ENCODE data around the gene TEAD3.
"Not testable (repeated sequence)": the region's sequence is repeated elsewhere in the genome, so short reads cannot be mapped to it uniquely, and the experiment has no call there.

The TEAD3 gene

DNA sequence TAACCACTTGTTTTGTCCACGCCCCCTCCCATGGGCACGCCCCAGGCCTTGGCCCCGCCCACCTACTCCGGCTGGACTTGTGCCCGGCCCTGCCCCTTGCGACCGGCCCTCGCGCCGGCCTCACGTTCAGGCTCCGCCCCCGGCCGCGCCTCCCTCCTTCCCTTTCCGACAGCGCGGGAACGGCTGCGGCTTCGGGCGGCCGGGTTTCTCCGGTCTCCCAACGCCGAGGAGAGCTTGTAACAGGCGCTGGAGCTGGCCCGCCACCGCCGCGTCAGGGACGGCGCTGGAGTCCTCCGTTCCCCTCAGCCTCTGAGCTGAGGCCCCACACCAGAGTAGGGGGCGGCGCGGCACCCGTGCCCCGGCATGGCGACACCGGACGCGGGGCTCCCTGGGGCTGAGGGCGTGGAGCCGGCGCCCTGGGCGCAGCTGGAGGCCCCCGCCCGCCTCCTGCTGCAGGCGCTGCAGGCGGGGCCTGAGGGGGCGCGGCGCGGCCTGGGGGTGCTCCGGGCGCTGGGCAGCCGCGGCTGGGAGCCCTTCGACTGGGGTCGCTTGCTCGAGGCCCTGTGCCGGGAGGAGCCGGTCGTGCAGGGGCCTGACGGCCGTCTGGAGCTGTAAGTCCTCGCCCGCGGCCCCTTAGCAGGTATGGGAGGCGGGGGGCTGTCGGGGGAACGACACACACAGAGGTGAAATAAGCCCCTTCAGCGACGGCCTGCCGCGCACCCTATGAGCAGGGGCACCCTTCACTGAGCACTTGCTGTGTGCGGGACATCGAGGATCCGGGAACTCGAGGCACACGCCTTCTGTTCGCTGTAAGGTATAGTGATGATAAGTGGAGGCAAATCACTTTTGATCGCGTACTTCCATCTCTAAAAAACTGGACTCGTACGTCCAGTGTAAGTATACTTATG lies 44.4 kb downstream of the TEAD3 start, which contains the start of gene FANCE:
TSS of gene FANCE (plus strand) at position 156 of the 908 bp plus-strand sequence. CDS start at position 364, 208 bp downstream.
- FAIRE-seq (peak; percentile 78), DNase-seq (ENCODE audit: low spot score) (peak; percentile 96)

DNA sequence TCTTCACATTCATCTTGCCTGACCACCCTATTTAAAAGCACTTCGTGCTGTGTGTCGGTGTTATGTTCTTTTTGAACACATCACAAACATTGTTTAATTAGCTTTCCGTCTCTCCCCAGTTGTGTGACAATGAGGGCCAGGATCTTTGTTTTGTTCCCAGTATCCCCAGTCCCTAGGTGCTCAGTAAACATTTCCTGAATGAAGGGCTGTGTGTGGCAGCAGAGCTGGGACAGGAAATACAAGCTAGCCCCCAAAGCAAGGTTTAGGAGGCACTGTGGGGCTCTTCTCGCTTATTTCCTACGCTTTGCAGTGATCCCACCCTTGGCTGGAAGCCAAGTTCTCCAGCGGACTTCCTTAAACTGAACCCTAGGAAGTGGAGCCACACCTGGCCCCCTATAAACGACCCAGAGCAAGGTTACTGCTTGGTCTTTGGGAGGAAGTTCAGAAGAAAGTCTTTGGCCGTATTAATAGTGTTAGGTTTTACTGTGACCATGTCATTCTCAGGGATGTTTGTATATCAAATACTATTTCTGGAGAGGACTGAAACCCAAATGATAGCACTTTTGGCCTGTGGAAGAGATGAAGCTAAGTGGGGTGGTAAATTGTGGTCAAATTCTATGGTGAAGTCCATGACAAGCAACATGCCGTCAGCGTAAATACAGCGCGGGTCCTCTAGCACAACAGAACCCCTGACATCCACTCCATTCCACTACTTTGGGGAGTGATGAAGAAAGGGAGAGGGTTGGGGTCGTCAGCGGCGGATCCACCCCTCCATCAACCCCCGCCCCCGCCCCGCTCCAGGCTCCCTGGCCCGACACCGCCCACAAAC lies 45.3 kb downstream of the TEAD3 start:
- no peak for DNase-seq (ENCODE audit: low spot score)
- FAIRE-seq: no peak

DNA sequence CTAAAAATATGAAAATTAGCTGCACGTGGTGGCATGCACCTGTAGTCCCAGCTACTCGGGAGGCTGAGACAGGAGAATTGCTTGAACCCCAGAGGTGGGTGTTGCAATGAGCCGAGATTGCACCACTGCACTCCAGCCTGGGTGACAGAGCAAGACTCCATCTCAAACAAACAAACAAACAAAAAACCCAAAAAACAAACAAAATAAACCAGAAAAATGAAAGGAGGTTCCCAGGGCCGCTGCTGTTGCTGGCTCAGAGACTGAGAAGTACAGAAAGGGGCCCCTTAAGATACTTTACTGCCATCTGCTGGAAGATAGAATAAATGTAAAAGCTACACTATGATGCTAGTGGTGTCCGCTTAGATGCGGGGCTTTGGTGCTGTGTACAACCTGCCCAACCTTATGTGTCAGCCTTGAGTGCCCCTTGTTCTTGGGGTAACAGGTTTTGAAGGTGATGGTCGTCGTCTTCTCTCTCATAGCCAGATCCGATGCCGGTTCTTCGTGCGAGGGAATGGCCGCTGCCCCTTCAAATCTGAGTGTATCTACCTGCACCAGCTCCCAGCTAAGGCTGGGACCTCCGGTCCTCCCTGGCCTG lies 47.5 kb downstream of the TEAD3 start:
- FAIRE-seq (no peak), DNase-seq (ENCODE audit: low spot score) (peak; percentile 82)

DNA sequence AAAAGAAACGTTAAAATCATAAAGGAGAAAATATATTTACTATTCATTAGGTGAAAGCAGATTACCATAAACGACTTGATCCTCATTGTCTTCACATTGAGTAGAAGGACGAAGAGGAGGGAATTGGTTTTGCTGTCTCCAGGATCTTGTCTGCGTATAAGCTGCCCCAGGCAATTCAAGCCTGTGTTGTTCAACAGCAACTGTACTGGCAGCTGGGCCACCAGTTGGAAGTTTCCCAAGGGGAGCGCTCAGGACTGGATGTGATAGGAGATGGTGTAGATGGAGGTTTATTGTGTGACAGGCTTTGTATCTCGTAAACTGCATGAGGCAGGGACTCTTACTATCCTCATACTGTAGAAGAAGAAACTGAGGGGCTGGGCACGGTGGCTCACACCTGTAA lies 48.7 kb downstream of the TEAD3 start:
- DNase-seq (ENCODE audit: low spot score): no peak
- FAIRE-seq: no peak

DNA sequence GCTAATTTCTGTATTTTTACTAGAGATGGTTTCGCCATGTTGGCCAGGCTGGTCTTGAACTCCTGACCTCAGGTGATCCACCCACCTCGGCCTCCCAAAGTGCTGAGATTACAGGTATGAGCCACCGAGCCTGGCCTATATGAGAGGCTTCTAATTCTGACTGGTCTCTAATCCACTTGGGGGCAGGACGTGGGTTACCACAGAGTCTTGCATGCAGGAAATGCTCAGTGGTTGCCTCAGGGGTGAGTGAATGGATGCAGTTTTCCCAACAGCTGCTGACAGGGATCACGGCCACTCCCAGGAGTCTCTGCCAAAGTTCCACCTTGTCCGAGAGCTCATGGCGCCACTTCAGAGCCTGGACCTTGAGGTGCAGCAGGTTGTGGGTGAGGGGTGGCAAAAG lies 51.2 kb downstream of the TEAD3 start:
- no peak for DNase-seq (ENCODE audit: low spot score)
- no peak for FAIRE-seq

DNA sequence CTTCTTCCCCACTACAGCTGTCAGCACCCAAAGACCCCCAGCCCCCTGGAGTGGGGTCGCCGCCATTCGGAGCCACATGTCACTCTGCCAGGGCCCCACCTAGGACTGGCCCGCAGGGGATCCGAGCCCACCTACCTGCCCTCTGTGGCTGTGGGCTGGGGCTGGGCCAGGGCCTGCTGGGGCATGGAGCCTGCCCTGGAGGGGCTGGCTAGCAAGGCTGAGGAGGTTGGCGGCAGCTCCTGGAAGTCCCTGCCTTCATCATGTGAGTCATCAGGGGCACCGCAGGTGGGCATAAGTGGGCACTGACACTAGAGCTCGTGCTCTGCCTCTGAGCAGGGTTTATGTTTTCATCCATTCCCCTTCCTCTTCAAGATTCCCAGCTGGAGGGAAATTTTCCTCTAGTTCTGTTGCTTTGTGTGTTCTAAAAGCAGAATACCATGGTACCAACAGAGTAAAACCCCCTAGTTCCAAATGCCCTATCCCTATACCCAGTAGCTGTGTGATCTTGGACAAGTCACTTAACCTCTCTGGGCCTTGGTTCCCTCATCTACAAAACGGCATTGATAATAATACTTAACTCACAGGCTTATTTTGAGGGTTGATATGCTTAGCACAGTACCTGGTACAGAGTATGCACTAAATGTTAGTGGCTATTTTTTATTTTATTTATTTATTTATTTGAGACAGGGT lies 53.4 kb downstream of the TEAD3 start:
- FAIRE-seq (no peak), DNase-seq (ENCODE audit: low spot score) (no peak)

DNA sequence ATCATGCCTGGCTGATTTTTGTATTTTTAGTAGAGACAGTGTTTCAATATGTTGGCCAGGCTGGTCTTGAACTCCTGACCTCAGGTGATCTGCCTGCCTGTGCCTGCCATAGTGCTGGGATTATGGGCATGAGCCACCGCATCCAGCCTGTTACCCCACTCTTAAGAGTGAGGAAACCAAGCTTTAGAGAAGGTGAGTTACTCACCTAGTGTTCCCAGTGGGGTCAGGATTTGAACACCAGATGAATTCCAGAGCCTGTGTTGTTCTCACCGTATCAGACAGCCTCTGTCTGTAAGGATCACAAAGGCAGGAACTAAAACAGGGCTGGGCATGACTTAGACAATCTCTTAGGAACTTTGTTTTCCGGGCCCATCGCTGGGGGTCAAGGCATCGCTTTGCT lies 54.2 kb downstream of the TEAD3 start:
- FAIRE-seq: no peak

DNA sequence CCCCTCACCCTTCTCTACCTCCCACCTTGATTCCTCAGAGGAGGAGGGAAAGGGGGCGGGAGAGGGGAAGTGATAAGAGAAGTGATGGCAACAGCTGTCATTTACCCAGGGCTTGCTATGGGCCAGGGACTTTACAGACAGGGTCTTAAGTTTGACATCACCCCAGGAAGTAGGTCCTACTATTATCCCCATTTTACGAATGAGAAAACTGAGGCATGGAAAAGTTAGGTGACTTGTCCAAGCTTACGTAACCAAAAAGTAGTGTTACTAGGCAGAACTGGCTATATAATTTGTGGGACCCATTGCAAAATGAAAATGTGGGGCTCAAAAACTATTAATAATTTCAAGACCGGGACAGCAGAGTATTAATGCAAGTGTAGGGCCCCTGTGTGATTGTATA lies 55.2 kb downstream of the TEAD3 start:
- DNase-seq (ENCODE audit: low spot score) (no peak), FAIRE-seq (no peak)

More for the DNA sequence above, 54.2 kb downstream of the TEAD3 start:
- no peak for DNase-seq (ENCODE audit: low spot score)

DNA sequence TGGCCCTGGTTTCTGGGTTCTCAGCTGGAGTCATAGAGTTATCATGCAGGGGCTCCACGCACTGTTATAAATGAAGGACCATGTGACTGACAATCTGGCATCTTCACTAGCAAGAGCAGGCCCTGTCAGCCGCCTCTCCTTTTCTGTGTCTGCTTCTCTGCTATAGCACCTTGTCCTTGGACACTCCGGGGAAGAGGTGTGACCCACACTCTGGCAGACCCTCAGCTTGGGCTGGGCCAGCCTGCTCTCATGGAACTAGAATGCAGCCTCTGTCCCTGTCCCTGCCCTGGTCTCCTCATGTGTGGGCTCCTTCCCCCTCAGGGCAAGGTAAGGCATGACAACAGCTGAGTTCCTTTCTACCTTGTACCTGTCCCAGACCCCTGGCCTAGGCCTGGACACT lies 55.7 kb downstream of the TEAD3 start:
- DNase-seq (ENCODE audit: low spot score): no peak
- no peak for FAIRE-seq

DNA sequence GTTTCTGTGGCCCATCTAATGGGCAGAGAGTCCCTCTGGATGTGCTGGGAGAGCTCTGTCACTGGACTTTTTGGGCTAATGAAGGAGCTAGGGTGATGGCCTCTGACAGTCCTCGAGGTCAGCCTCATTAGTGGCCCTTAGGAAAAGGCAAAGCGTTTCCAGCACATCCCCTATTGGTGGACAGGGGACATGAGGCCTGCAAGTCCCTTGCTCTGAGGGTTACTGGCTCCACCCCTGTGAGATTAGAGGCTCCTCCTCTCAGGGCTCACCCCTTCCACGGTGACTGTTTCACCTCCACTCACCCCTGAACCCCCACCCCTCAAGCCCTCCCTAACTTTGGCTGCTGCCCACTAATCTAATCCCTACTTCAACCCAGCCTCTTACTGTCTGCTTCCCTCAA lies 57.6 kb downstream of the TEAD3 start:
- DNase-seq (ENCODE audit: low spot score) (no peak), FAIRE-seq (no peak)

DNA sequence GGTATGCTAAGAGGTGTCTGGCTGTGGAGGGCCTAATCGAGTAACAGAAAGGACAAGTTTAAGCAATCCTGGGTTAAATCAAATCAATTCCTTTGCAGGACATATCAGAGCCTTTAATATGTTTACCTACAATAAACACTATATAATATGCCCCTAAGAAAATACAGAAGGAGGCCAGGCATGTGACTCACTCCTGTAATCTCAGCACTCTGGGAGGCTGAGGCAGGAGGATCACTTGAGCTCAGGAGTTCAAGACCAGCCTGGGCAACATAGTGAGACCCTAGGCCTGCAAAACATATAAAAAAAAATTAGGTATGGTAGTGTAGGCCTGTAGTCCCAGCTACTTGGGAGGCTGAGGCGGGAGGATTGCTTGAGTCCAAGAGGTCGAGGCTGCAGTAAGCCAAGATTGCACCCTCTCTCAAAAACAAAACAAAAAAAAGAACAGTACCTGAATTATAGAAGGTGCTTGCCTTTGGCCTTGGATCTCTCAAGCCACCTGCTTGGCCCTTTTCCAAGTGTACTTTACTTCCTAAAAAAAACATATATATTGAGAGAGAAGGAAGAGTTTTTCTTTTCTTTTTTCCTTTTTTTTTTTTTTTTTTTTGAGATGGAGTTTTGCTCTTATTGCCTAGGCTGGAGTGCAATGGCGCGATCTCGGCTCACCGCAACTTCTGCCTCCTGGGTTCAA lies 58.4 kb downstream of the TEAD3 start:
- not testable (repeated sequence) for DNase-seq (ENCODE audit: low spot score); FAIRE-seq

DNA sequence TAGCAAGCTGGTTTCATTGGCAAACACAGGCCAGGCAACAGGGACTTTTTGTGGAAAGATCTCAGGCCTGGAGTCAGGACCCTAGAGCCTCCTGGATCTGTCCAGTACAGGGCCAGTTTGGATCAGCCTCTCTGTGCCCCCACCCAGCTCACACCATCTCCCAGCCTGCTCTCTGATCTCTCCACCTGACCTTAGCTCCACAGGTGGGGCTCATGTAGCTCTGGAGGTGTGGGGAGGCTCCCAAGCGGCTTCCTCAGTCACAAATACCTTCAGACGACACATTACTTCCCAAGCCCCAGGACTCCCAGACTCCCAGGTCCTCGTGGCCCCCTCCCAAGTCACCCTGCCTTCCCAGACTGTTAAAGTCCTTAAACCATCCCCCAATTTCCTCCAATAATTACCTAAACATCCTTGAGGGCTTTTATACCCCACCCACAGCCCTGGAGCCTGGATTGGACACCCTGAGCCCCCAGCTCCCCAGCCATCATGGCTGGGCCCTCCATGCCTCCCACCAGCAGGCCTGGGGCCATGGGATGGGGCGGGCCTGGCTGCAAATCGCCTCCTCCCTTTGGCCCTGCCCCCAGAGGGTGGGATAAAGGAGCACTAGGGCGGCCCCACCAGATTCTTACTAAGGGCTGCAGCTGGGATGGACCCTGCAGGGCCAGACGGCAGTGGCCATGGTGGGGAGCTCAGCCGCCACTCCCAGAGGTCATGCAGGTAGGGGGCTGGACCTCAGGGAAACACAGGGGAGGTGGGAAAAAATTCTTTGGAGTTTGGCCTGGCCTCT lies 60.6 kb downstream of the TEAD3 start:
- FAIRE-seq: no peak
- DNase-seq (ENCODE audit: low spot score): no peak

DNA sequence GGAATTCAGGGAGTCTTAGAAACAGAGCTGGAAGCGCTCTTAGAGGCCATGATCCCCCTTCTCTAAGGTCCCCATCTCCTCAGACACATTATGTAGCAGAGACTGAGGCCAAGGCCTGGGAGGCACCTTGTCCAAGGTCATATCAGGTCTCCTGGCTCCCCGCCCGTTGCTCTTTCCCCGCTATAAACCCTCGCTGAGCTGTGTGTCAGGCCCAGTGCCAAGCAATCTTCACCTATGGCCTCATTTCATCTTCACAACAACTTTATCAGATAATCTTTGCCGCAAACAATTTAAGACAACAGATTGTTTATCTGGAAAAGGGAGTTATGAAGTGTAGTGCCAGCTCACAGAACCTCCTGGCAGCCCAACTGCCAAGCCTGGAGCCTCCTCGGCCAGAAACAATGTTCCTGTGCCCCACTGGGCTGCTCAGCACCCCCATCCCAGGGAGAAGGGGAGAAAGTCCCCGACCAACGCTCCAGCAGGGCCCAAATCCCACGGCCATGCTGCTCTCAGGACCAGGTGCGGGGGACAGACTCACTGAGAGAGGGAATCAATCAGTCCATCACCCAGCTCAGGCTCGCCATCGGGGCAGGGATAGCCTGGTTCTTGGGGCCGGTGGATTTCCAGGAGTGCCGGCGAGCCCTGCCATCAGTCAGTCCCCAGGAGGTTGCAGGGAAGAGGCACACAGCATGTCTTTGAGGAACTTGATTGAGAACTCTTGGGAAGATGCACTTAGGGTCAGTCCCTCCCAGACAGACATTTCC lies 61.6 kb downstream of the TEAD3 start:
- DNase-seq (ENCODE audit: low spot score) (no peak), FAIRE-seq (no peak)

DNA sequence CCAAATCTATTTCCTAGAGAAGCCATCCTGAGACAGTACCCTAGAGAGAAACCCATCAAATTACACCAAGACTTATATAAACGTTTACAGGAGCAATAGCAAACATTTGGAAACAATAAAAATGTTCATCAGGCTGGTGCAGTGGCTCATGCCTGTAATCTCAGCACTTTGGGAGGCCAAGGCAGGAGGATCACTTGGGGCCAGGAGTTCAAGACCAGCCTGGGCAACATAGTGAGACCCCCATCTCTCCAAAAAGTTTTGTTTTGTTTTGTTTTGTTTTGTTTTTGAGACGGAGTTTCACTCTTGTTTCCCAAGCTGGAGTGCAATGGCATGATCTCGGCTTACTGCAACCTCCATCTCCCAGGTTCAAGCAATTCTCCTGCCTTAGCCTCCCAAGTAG lies 64.2 kb downstream of the TEAD3 start:
- FAIRE-seq; DNase-seq (ENCODE audit: low spot score): not testable (repeated sequence)

DNA sequence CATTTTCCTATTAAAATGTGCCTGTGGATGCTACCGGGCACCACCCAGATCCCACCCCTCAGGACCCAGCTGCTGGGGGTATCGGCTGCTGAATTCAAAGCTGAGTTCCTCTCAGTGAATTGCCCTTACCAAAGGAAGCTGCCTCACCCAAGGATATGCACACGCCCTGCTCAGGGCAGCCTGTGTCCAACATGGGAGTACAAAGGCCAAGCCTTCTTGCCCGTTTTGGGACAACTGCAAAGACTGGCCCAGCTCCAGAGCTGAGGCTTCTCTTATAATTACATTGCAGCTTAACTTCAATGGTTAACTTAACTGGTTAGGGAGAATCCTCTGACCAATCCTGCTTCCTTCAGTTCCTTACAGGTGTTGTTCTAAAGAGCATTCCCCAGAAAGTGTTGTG lies 64.6 kb downstream of the TEAD3 start:
- no peak for DNase-seq (ENCODE audit: low spot score)
- FAIRE-seq: no peak

DNA sequence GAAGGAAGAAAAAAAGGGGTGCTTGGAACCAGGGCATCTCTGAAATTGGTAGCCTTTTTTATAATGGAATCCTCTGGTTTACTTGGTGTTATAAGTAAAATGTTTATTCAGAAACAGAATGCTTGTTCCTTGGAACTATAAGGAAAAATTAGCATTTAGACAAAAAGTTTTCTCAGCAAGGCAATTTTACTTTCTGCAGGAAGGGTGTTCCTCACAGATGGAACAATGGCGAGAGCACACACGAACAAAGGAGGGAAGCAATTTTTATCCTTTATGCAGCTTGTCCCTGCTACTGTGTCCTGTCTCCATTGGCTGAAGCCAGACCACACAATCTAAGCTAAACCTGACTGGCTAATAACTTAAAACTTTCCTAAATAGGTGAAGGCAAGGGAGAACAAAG lies 67.4 kb downstream of the TEAD3 start:
- FAIRE-seq: no peak
- no peak for DNase-seq (ENCODE audit: low spot score)

DNA sequence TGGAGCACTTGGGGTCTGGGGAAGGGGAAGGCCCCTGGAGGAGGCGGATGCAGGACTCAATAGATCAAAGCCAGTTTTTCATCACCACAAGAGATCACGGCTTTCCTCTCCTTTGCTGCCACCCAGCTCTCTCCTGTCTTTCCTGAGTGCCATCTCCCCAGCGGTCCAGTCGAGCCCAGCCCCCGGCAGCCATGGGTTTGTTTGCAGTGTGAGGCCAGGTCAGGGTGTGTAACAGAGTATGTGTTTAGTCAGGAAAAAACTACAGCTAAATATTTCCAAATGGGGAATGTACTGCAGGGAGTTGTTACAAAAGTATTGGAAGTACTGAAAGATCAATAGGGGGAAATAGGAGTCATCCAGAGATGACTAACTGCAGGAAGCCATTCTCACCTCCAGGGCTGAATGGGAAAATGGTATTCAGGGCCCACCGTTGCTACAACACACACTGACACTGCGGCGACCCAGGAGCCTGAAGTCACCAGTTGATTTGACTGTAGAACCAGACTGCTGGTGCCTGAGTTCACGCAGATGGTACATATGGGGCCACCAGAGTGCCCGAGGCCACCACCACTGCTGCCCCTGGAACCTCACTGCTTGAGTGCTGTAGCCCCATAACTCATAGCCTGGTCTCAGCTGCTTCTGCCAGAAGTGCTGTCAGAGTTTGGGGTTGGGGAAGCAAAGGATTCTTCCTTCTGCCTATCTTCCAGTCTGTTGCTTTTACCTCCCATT lies 68.3 kb downstream of the TEAD3 start:
- no peak for FAIRE-seq

DNA sequence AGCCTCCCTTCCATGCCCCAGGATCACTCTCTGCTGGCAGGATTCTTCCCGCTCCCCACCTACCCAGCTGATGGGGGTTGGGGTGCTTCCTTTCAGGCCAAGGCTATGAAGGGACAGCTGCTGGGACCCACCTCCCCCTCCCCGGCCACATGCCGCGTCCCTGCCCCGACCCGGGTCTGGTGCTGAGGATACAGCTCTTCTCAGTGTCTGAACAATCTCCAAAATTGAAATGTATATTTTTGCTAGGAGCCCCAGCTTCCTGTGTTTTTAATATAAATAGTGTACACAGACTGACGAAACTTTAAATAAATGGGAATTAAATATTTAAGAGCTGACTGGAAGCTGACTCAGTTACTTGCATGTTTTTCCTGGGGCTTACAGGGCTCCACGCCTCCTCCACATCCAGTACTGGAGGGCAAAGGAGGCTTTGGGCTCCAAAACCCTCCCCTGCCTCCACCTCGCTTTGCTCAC lies 69.0 kb downstream of the TEAD3 start:
- no peak for FAIRE-seq
- DNase-seq (ENCODE audit: low spot score): no peak

More for the DNA sequence above, 68.3 kb downstream of the TEAD3 start:
- DNase-seq (ENCODE audit: low spot score): no peak

Data from urothelium cell line (cell line).